HepG2 (cell line): ENCODE data around the gene GNRH2. TPM values are rescaled to one million over a fixed set of nuclear protein-coding genes. Genes with fewer than 3 reads are reported as not detected.
A peak's percentile ranks its signal among the peaks of the same experiment; 100 is the strongest.

Experiments
- ATAC-seq: fragments of 200-7000 bp; cut with Tn5 transposase; 3 replicates; pipeline ENCODE4 v1.9.1; 2020; ENCODE audit warnings: mild to moderate bottlenecking, moderate library complexity
- BruUV-seq: library from RNA; stranded (reverse); fragments of 400-500 nt; replicated peaks from 2 replicates; lab custom pipeline; 2021; lab: Mats Ljungman, UMichigan
- CTCF ChIA-PET: fragments of 300-600 bp; formaldehyde crosslinking; extraction: SDS; loops from one replicate; lab custom pipeline; 2021; ENCODE audit warnings: low total read pairs, inconsistent platforms, low intra/inter-chr PET ratio; lab: Yijun Ruan, JAX
- POLR2A ChIA-PET: fragments of 350-600 bp; sonication (Branson Sonifier 250); formaldehyde crosslinking; loops from one replicate; lab custom pipeline; 2020; ENCODE audit warnings: antibody characterized with exemption, inconsistent platforms; lab: Yijun Ruan, JAX
- DNase-seq: peaks from one replicate; pipeline ENCODE4 v3.0.0-alpha.2; 2015; ENCODE audit warnings: low spot score
- FAIRE-seq: peaks from 3 replicates; lab custom pipeline; 2011; peaks lifted over from hg19 to GRCh38; lab: Jason Lieb, UNC
- H2AFZ ChIP-seq: one replicate; pipeline ENCODE4 v1.6.1; 2011; ENCODE audit warnings: low read length, inconsistent platforms
- H3K27ac ChIP-seq: fragments of 300-600 bp; 3 replicates; pipeline ENCODE4 v1.8.0; 2011; ENCODE audit warnings: mixed run types, mild to moderate bottlenecking, mixed read lengths, low read length, inconsistent platforms; ENCODE audit not compliant: insufficient read depth; ENCODE audit errors: extremely low read length
- H3K27me3 ChIP-seq, 2 experiments: fragments of 200-600 bp in 1 of 2; 2 replicates in 1 of 2; 3 replicates in 1 of 2; pipeline versions ENCODE4 v1.6.0 to v1.8.0; 2011; ENCODE audit warnings: low read length in 2 of 2, mild to moderate bottlenecking in 2 of 2, moderate library complexity in 2 of 2, inconsistent platforms in 1 of 2; ENCODE audit not compliant: insufficient read depth in 2 of 2, control insufficient read depth in 1 of 2
- H3K36me3 ChIP-seq, 2 experiments: fragments of 200-600 bp in 1 of 2; replicated peaks in 1 of 2; 2 replicates in 1 of 2; 3 replicates in 1 of 2; pipeline versions ENCODE4 v1.5.1 to v1.8.0; 2011; ENCODE audit warnings: low read length in 2 of 2, inconsistent platforms in 1 of 2; ENCODE audit not compliant: insufficient read depth in 2 of 2, control insufficient read depth in 1 of 2
- H3K4me1 ChIP-seq: 2 replicates; pipeline ENCODE4 v1.5.1; 2012; ENCODE audit warnings: low read length, inconsistent platforms; ENCODE audit not compliant: insufficient read depth
- H3K4me2 ChIP-seq: 2 replicates; pipeline ENCODE4 v1.6.0; 2011; ENCODE audit warnings: low read depth, low read length, inconsistent platforms
- H3K4me3 ChIP-seq, 3 experiments: fragments of 200-600 bp in 1 of 3; sonication (generic), shearing (Covaris generic) in 1 of 3; replicated peaks in 1 of 3; 2 replicates each; pipeline ENCODE4 v1.5.1; 2011 to 2016; ENCODE audit warnings: low read length in 3 of 3, inconsistent platforms in 2 of 3, low read depth in 2 of 3, mild to moderate bottlenecking in 2 of 3, control low read depth in 1 of 3, mixed read lengths in 1 of 3; ENCODE audit not compliant: insufficient read depth in 1 of 3
- H3K79me2 ChIP-seq: one replicate; pipeline ENCODE4 v1.6.1; 2011; ENCODE audit warnings: low read length, inconsistent platforms; ENCODE audit not compliant: insufficient read depth
- H3K9ac ChIP-seq: 2 replicates; pipeline ENCODE4 v1.6.0; 2011; ENCODE audit warnings: mild to moderate bottlenecking, low read depth, low read length, inconsistent platforms; ENCODE audit not compliant: insufficient read depth
- H3K9me3 ChIP-seq: 2 replicates; pipeline ENCODE4 v1.5.1; 2012; ENCODE audit warnings: mild to moderate bottlenecking, low read length
- H4K20me1 ChIP-seq: 2 replicates; pipeline ENCODE4 v1.6.0; 2011; ENCODE audit warnings: inconsistent platforms, mild to moderate bottlenecking, low read length, moderate library complexity; ENCODE audit not compliant: insufficient read depth
- HNRNPUL1 ChIP-seq: fragments of 200-400 bp; formaldehyde crosslinking; IDR thresholded peaks from 2 replicates; pipeline ENCODE4 v1.6.1; 2017; ENCODE audit warnings: low read depth, mild to moderate bottlenecking, low read length, moderate library complexity
- MAFK ChIP-seq, 2 experiments: IDR thresholded peaks in 1 of 2; conservative IDR thresholded peaks in 1 of 2; 2 replicates each; pipeline ENCODE4 v1.6.1; 2011; ENCODE audit warnings: improper control_type of control experiment in 2 of 2, low read length in 2 of 2
- SP1 ChIP-seq, 2 experiments: fragments of 450-650 bp in 1 of 2; sonication (generic) in 1 of 2; formaldehyde crosslinking in 1 of 2; IDR thresholded peaks; 2 replicates each; pipeline versions ENCODE4 v1.4.0 to v1.6.1; 2016 to 2020; ENCODE audit warnings: missing genetic modification reagents in 1 of 2
- YY1 ChIP-seq: IDR thresholded peaks from 2 replicates; pipeline ENCODE4 v1.6.1; 2011; ENCODE audit warnings: low read length, low read depth, moderate library complexity, mild to moderate bottlenecking; ENCODE audit not compliant: insufficient read depth, insufficient replicate concordance
- ZFP1 ChIP-seq: IDR thresholded peaks from 2 replicates; pipeline ENCODE4 v1.6.1; 2016
- ZNF280B ChIP-seq: sonication (generic); formaldehyde crosslinking; IDR thresholded peaks from 2 replicates; pipeline ENCODE4 v1.5.0; 2020; ENCODE audit warnings: missing genetic modification reagents, mild to moderate bottlenecking, borderline replicate concordance
- ZNF431 ChIP-seq: sonication (generic); formaldehyde crosslinking; IDR thresholded peaks from 2 replicates; pipeline ENCODE4 v1.9.0; 2022; ENCODE audit warnings: missing genetic modification reagents, low read depth, mild to moderate bottlenecking, borderline replicate concordance
- WGBS: methylation state at CpG from one replicate; pipeline ENCODE4 v1.1.6; 2017; ENCODE audit warnings: low lambda C conversion rate; 5-methylcytosine and 5-hydroxymethylcytosine counted together
- in situ Hi-C: cut with HindIII; loops from 2 replicates; pipeline ENCODE4 v1.10.0; 2017; ENCODE audit warnings: low pct_unique_long_range_greater_than_20kb; ENCODE audit not compliant: extremely low pct_ligation_motif_present
- intact Hi-C: fragments of 100-400 bp; cut with micrococcal nuclease; formaldehyde crosslinking; loops from one replicate; pipeline ENCODE4 v1.10.0; 2022; ENCODE audit not compliant: unreplicated experiment
- polyA plus RNA-seq, 8 experiments: library from polyadenylated mRNA; depleted of rRNA in 3 of 8; stranded (reverse) in 7 of 8; unstranded in 1 of 8; fragments of >200 nt; fragmentation: Illumina TruSeq in 4 of 8; extraction: Trizol in 4 of 8; gene quantifications; 2 replicates each; pipeline versions ENCODE4 v1.2.1 to v1.2.3, GENCODE V29; 2011 to 2016; ENCODE audit warnings: low read depth in 4 of 8, missing spikeins in 1 of 8, mixed read lengths in 1 of 8; ENCODE audit not compliant: insufficient read depth in 1 of 8
- total RNA-seq, 5 experiments: library from RNA; depleted of rRNA; stranded (reverse); fragments of >200 nt; fragmentation: Illumina TruSeq; extraction: Trizol; gene quantifications; 2 replicates each; pipeline ENCODE4 v1.2.3, GENCODE V29; 2016; ENCODE audit warnings: low read depth in 1 of 5

Gene GNRH2
- total and polyA plus RNA-seq, 2 of the 13 experiments (the other 11 are each of a cell fraction or from before 2014, with no cell fraction given): 0.28 TPM; not detected in 1

DNA sequence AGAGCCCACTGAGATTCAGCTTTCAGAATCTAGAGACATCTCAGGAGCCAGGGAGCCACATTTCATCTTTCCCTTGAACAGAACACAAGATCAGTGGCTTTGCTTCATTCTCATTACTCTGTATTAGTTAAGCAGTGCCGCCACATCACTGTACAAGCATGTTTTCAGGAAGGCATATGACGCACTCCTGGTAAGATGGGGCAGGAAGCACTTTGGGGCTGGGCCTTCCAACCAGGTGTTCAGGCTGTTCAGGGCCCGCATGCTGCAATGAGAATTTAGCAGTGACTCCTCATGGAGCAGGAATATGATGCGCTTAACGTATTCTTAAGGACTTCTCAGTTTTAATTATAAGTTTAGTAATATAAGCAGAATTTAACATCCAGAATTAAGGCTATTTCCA, 29.7 kb upstream of the GNRH2 start (continued):
- no peak for TF ChIP-seq ZNF431 (CRISPR knock-in tag)
- TF ChIP-seq ZFP1 (CRISPR knock-in tag): no peak
- no peak for TF ChIP-seq HNRNPUL1
- no peak for TF ChIP-seq SP1 (IDR thresholded peaks at IDR 0.05)
- TF ChIP-seq SP1 (CRISPR knock-in tag; IDR thresholded peaks at IDR 0.05): no peak
- no peak for TF ChIP-seq YY1
- TF ChIP-seq, all 625 proteins: peak for 0

GRCh38 chr20:3014179-3014578, 29.2 kb upstream of the GNRH2 start:
- ChIA-PET CTCF (no interaction called here), POLR2A (interaction anchor here (1.2 kb wide), 1 partner anchor 31 kb away, joined by 5 read pairs; the partner anchor contains the start of gene MRPS26)
- H3K27ac ChIP-seq: no peak overlapping the region
- no peak overlapping the region for H3K4me2 ChIP-seq
- no peak for FAIRE-seq
- DNase-seq: no peak
- no peak overlapping the region for H2AFZ ChIP-seq
- H3K79me2 ChIP-seq: no peaks in the 10 kb centered on the region
- intact Hi-C loops (no loop called here), in situ Hi-C loops (no loop called here)
- ATAC-seq: no peak
- no peaks in the 10 kb centered on the region for H3K9me3 ChIP-seq
- peaks cover 12 to 28% of the 10 kb centered on the region in 2 experiments; a peak in 4 of 5 replicates for H3K36me3 ChIP-seq
- H3K4me3 ChIP-seq: no peak overlapping the region
- H4K20me1 ChIP-seq: no peaks in the 10 kb centered on the region
- H3K27me3 ChIP-seq: no peaks in the 10 kb centered on the region
- no TSS peak for BruUV-seq
- H3K9ac ChIP-seq: no peak overlapping the region
- TF ChIP-seq MAFK (conservative IDR thresholded peaks at IDR 0.05 in 1 of 2, IDR thresholded peaks at IDR 0.05 in 1 of 2; ENCODE audit: low read length in 2 of 2) (peak in 1 of 2 experiments; percentile 38; a peak in 1 of 4 replicates), ZNF280B (CRISPR knock-in tag) (no peak)
- H3K4me1 ChIP-seq: no peaks in the 10 kb centered on the region
- 95% methylated on average over 7 of the region's 7 CpGs for WGBS
